ENCODE data around the gene KIF3C. TPM values are rescaled to one million over a fixed set of nuclear protein-coding genes. Genes with fewer than 3 reads are reported as not detected.
A peak's percentile ranks its signal among the peaks of the same experiment; 100 is the strongest.

The KIF3C gene
- total RNA-seq, 1 experiment from 2014 or later, result 12.8 TPM

DNA sequence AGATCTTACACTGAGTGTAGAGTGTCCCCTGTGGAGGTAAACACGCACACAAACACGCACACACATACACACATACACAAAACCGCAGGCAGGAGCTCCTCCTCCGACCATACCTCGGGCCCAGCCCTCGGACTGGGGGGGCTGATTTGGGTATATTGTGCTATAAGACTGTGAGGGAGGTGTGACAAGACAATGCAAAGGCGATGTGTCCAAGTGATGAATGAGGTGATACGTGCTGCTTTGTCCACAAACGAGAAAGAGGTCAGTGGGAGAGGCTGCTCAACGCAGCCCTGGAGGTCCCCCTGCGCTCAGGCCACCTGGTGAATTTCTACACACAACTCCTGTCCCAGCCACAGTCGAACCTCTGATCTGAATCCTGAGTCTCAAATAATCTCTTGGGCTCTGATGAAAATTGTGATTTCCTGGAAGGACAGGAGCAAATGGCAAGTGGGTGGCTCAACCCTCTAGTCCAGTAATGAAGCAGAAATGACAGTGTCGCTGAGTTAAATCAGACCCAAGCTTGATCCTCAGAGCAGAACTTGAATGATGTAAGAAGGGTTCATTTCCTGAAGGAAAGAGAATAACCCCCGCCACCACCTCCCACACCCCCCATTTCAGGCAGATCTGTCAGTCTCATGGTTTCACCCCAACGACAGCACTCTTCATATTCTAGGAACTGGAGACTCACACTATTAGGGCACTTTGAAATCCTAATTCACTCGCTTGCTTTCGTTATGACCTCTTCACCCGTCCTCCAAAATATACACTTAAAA, 55.1 kb downstream of the KIF3C start:
- BruUV-seq (replicated peaks), result TSS peak; percentile 27

DNA sequence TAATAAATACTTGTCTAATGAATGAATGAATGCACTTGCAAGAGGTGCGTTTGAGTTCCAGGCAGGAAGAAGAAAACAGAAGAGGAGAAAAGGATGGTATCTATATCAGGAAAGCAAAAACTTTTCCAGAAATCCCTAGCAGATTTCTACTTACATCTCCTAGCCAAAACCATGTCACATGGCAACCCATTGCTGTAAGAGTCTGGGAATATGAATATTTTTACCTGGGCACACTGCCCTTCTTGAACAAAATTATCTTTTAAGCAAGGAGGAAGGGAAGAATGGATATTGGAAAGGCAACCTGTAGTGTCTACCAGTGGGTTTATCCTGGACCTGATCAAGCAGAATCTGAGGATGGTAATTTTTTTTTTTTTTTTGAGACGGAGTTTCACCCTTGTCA, 59.8 kb downstream of the KIF3C start:
- Histone ChIP-seq H3K9me3 (ENCODE audit: low read length) (no peaks in the 10 kb centered on the region), H3K9me2 (replicated peaks; ENCODE audit: low read length) (no peaks in the 10 kb centered on the region), H3K4me3 (ENCODE audit: low read length) (no peak overlapping the region), H4K20me1 (ENCODE audit: low read length) (no peaks in the 10 kb centered on the region), H3K27ac (ENCODE audit: low read length) (no peak overlapping the region), H3K36me3 (ENCODE audit: low read depth, low read length) (no peaks in the 10 kb centered on the region), H3K27me3 (ENCODE audit: low read length) (no peaks in the 10 kb centered on the region), H3F3A (ENCODE audit: low read length, unreplicated experiment) (no peaks in the 10 kb centered on the region), H3K9ac (ENCODE audit: low read length) (no peak overlapping the region), H3K4me1 (ENCODE audit: insufficient read depth, low read length) (no peaks in the 10 kb centered on the region), H3K4me2 (ENCODE audit: low read length) (no peak overlapping the region), H3K79me2 (ENCODE audit: low read length) (no peaks in the 10 kb centered on the region), H2AFZ (ENCODE audit: low read length) (no peak overlapping the region)
- CTCF ChIA-PET, result no interaction called here
- TF ChIP-seq, protein P1, sequence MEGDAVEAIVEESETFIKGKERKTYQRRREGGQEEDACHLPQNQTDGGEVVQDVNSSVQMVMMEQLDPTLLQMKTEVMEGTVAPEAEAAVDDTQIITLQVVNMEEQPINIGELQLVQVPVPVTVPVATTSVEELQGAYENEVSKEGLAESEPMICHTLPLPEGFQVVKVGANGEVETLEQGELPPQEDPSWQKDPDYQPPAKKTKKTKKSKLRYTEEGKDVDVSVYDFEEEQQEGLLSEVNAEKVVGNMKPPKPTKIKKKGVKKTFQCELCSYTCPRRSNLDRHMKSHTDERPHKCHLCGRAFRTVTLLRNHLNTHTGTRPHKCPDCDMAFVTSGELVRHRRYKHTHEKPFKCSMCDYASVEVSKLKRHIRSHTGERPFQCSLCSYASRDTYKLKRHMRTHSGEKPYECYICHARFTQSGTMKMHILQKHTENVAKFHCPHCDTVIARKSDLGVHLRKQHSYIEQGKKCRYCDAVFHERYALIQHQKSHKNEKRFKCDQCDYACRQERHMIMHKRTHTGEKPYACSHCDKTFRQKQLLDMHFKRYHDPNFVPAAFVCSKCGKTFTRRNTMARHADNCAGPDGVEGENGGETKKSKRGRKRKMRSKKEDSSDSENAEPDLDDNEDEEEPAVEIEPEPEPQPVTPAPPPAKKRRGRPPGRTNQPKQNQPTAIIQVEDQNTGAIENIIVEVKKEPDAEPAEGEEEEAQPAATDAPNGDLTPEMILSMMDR (conservative IDR thresholded peaks at IDR 0.05; ENCODE audit: low read depth, low read length), result no peak
- TF ChIP-seq EZH2phosphoT487 (IDR thresholded peaks at IDR 0.05; ENCODE audit: borderline replicate concordance, low read length) (no peak), EZH2 (IDR thresholded peaks at IDR 0.05; ENCODE audit: low read length, unreplicated experiment) (no peak)
- POLR2A ChIA-PET (ENCODE audit: unreplicated experiment), result no interaction called here
- BruUV-seq (replicated peaks), result no TSS peak
- intact Hi-C loops (cut with micrococcal nuclease), result no loop called here
- DNase-seq (no peak), ATAC-seq (no peak)

More for the DNA sequence above, 55.1 kb downstream of the KIF3C start:
- no peaks in the 10 kb centered on the region for H3K79me2 ChIP-seq (ENCODE audit: low read length)
- H4K20me1 ChIP-seq (ENCODE audit: low read length), result no peaks in the 10 kb centered on the region
- no peak overlapping the region for H3K4me3 ChIP-seq (ENCODE audit: low read length)
- no peaks in the 10 kb centered on the region for H3K9me3 ChIP-seq (ENCODE audit: low read length)
- TF ChIP-seq EZH2 (IDR thresholded peaks at IDR 0.05; ENCODE audit: low read length, unreplicated experiment) (no peak), EZH2phosphoT487 (IDR thresholded peaks at IDR 0.05; ENCODE audit: borderline replicate concordance, low read length) (no peak)
- TF ChIP-seq, protein P1 (conservative IDR thresholded peaks at IDR 0.05; ENCODE audit: low read depth, low read length), result no peak
- POLR2A ChIA-PET (ENCODE audit: unreplicated experiment), result no interaction called here
- H3K4me1 ChIP-seq (ENCODE audit: insufficient read depth, low read length), result no peaks in the 10 kb centered on the region
- no peak overlapping the region for H3K9ac ChIP-seq (ENCODE audit: low read length)
- no peak for DNase-seq
- CTCF ChIA-PET, result interaction anchor here (0.5 kb wide), 1 partner anchor 57 kb away, joined by 4 read pairs; no protein-coding TSS in a partner anchor
- no peak overlapping the region for H3K27ac ChIP-seq (ENCODE audit: low read length)
- no peaks in the 10 kb centered on the region for H3F3A ChIP-seq (ENCODE audit: low read length, unreplicated experiment)
- H3K9me2 ChIP-seq (replicated peaks; ENCODE audit: low read length), result no peaks in the 10 kb centered on the region
- no peak overlapping the region for H2AFZ ChIP-seq (ENCODE audit: low read length)
- intact Hi-C loops (cut with micrococcal nuclease), result no loop called here
- H3K27me3 ChIP-seq (ENCODE audit: low read length), result no peaks in the 10 kb centered on the region
- no peak for ATAC-seq
- no peaks in the 10 kb centered on the region for H3K36me3 ChIP-seq (ENCODE audit: low read depth, low read length)
- H3K4me2 ChIP-seq (ENCODE audit: low read length), result no peak overlapping the region

DNA sequence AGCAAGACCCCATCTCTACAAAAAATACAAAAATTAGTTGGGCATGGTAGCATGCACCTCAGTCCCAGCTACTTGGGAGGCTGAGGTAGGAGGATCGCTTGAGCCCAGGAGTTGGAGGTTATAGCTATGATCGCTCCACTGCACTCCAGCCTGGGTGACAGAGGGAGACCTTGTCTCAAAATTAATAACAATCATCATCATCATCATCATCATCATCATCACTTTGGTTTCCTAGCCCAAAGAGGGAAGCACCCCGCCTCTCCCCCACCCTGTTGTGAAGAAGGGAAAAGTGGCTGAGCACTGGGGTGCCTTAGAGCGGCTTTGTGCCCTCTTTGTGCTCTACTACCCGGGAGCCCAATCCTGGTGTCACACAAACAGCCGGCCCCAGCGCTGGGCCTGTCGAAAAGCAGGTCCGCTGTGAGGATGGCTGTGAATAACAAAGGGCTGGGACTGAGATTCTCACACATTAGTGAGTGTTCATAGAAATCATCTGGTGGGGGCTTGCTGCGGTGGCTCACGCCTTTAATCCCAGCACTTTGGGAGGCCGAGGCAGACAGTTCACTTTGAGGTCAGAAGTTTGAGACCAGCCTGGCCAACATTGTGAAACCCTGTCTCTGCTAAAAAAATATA, 61.4 kb downstream of the KIF3C start:
- POLR2A ChIA-PET (ENCODE audit: unreplicated experiment), result no interaction called here
- BruUV-seq (replicated peaks), result no TSS peak

More for the DNA sequence above, 61.4 kb downstream of the KIF3C start:
- Histone ChIP-seq H3F3A (ENCODE audit: low read length, unreplicated experiment) (no peaks in the 10 kb centered on the region), H3K79me2 (ENCODE audit: low read length) (no peaks in the 10 kb centered on the region), H3K9ac (ENCODE audit: low read length) (no peak overlapping the region), H3K9me2 (replicated peaks; ENCODE audit: low read length) (no peaks in the 10 kb centered on the region), H4K20me1 (ENCODE audit: low read length) (no peaks in the 10 kb centered on the region), H2AFZ (ENCODE audit: low read length) (no peak overlapping the region), H3K36me3 (ENCODE audit: low read depth, low read length) (no peaks in the 10 kb centered on the region), H3K4me2 (ENCODE audit: low read length) (no peak overlapping the region), H3K9me3 (ENCODE audit: low read length) (no peaks in the 10 kb centered on the region), H3K27me3 (ENCODE audit: low read length) (no peaks in the 10 kb centered on the region), H3K4me1 (ENCODE audit: insufficient read depth, low read length) (no peaks in the 10 kb centered on the region), H3K27ac (ENCODE audit: low read length) (no peak overlapping the region), H3K4me3 (ENCODE audit: low read length) (no peak overlapping the region)
- intact Hi-C loops (cut with micrococcal nuclease), result no loop called here
- ATAC-seq, result no peak
- DNase-seq, result no peak
- TF ChIP-seq, protein P1 (conservative IDR thresholded peaks at IDR 0.05; ENCODE audit: low read depth, low read length), result no peak
- TF ChIP-seq EZH2phosphoT487 (IDR thresholded peaks at IDR 0.05; ENCODE audit: borderline replicate concordance, low read length), result no peak
- TF ChIP-seq EZH2 (IDR thresholded peaks at IDR 0.05; ENCODE audit: low read length, unreplicated experiment), result no peak
- CTCF ChIA-PET, result no interaction called here

Measured in PC-3 (cell line).